Measurements from ENCODE around the gene SHISA5.

DNA sequence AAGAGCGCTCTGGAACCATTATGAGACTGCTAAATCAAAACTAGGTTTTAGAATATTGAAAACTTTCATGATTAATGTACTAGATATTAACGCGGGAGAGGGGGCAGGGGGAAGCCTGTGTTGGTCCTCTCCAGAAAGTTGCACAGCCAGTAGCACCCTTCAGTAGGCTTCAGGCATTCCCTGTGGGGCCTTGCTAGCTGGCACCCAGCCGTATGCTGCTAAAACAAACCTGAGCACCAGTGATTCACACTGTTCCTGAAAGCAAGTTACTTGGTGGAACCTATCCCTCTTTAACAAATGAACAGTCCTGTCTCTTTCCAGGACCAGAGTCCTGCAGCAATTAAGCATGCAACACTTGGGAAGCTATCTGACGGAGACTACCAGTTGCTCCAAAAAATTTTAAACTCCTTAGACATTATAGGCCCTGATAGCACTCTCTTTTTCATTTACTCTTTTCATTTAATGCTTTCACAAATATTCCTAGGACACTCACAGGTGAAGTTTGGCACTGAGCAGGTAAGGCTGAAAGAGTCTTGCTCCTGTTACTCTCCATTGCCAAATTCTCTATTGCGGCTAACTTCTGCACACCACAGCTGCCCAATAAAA is 58.6 kb downstream of the SHISA5 start:
- TF ChIP-seq, protein P1, sequence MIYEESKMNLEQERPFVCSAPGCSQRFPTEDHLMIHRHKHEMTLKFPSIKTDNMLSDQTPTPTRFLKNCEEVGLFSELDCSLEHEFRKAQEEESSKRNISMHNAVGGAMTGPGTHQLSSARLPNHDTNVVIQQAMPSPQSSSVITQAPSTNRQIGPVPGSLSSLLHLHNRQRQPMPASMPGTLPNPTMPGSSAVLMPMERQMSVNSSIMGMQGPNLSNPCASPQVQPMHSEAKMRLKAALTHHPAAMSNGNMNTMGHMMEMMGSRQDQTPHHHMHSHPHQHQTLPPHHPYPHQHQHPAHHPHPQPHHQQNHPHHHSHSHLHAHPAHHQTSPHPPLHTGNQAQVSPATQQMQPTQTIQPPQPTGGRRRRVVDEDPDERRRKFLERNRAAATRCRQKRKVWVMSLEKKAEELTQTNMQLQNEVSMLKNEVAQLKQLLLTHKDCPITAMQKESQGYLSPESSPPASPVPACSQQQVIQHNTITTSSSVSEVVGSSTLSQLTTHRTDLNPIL (CRISPR knock-in tag; IDR thresholded peaks at IDR 0.05; ENCODE audit: low read depth), result no peak
- TF ChIP-seq RARB (CRISPR knock-in tag; IDR thresholded peaks at IDR 0.05) (no peak), ZFP30 (CRISPR knock-in tag; IDR thresholded peaks at IDR 0.05) (no peak), ARNTL (CRISPR knock-in tag; IDR thresholded peaks at IDR 0.05; ENCODE audit: borderline replicate concordance, low read depth) (no peak), ZC3H10 (CRISPR knock-in tag; IDR thresholded peaks at IDR 0.05) (no peak), OSR1 (CRISPR knock-in tag; IDR thresholded peaks at IDR 0.05) (no peak), ISL1 (CRISPR knock-in tag; IDR thresholded peaks at IDR 0.05) (no peak)
- TF ChIP-seq, protein P2, sequence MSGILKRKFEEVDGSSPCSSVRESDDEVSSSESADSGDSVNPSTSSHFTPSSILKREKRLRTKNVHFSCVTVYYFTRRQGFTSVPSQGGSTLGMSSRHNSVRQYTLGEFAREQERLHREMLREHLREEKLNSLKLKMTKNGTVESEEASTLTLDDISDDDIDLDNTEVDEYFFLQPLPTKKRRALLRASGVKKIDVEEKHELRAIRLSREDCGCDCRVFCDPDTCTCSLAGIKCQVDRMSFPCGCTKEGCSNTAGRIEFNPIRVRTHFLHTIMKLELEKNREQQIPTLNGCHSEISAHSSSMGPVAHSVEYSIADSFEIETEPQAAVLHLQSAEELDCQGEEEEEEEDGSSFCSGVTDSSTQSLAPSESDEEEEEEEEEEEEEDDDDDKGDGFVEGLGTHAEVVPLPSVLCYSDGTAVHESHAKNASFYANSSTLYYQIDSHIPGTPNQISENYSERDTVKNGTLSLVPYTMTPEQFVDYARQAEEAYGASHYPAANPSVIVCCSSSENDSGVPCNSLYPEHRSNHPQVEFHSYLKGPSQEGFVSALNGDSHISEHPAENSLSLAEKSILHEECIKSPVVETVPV (CRISPR knock-in tag; IDR thresholded peaks at IDR 0.05), result no peak

All from SK-N-SH treated with all-trans-retinoic acid at 6 μM for 48 hours (cell line).